Hepatocyte (in vitro differentiated cells): Measurements from ENCODE around the gene TEAD1. TPM values are rescaled to one million over a fixed set of nuclear protein-coding genes. Genes with fewer than 3 reads are reported as not detected.

Source experiments
- DNase-seq: peaks from one replicate; pipeline ENCODE4 v3.0.0-alpha.2; 2016; ENCODE audit warnings: low spot score
- H2AFZ ChIP-seq: fragments of 200-600 bp; sonication (generic); 2 replicates; pipeline ENCODE4 v1.6.0; 2016; ENCODE audit warnings: antibody characterized with exemption, mild to moderate bottlenecking
- H3K27ac ChIP-seq: fragments of 200-600 bp; sonication (generic); 2 replicates; pipeline ENCODE4 v1.5.1; 2016; ENCODE audit warnings: mild to moderate bottlenecking
- H3K27me3 ChIP-seq: fragments of 200-600 bp; sonication (generic); 2 replicates; pipeline ENCODE4 v1.6.1; 2016
- H3K36me3 ChIP-seq: fragments of 200-600 bp; sonication (generic); replicated peaks from 2 replicates; pipeline ENCODE4 v1.5.1; 2016; ENCODE audit warnings: low read depth; ENCODE audit not compliant: insufficient read depth
- H3K4me1 ChIP-seq: fragments of 200-600 bp; sonication (generic); 2 replicates; pipeline ENCODE4 v1.5.1; 2016; ENCODE audit warnings: mild to moderate bottlenecking, moderate library complexity; ENCODE audit not compliant: insufficient read depth
- H3K4me2 ChIP-seq: fragments of 200-600 bp; sonication (generic); 2 replicates; pipeline ENCODE4 v1.6.0; 2016
- H3K4me3 ChIP-seq: fragments of 200-600 bp; sonication (generic); 2 replicates; pipeline ENCODE4 v1.5.1; 2016; ENCODE audit warnings: mild to moderate bottlenecking
- H3K79me2 ChIP-seq: fragments of 200-600 bp; sonication (generic); 2 replicates; pipeline ENCODE4 v1.6.0; 2017; ENCODE audit warnings: mild to moderate bottlenecking
- H3K9me2 ChIP-seq: fragments of 200-600 bp; sonication (generic); replicated peaks from 2 replicates; pipeline ENCODE4 v1.6.0; 2017; ENCODE audit warnings: mild to moderate bottlenecking; ENCODE audit not compliant: insufficient read depth
- H3K9me3 ChIP-seq: fragments of 200-600 bp; sonication (generic); 2 replicates; pipeline ENCODE4 v1.5.1; 2016; ENCODE audit warnings: low read depth, mild to moderate bottlenecking
- H4K20me1 ChIP-seq: fragments of 200-600 bp; sonication (generic); 2 replicates; pipeline ENCODE4 v1.6.0; 2016; ENCODE audit warnings: mild to moderate bottlenecking; ENCODE audit not compliant: insufficient read depth, poor library complexity, severe bottlenecking
- CTCF ChIP-seq: fragments of 200-600 bp; sonication (generic); IDR thresholded peaks from 2 replicates; pipeline ENCODE4 v1.5.1; 2016; ENCODE audit warnings: antibody characterized with exemption, mild to moderate bottlenecking; ENCODE audit not compliant: poor library complexity
- EZH2 ChIP-seq: fragments of 200-600 bp; sonication (generic); IDR thresholded peaks from 2 replicates; pipeline ENCODE4 v1.6.1; 2016; ENCODE audit warnings: antibody characterized with exemption, mild to moderate bottlenecking, borderline replicate concordance
- EZH2phosphoT487 ChIP-seq: fragments of 200-600 bp; sonication (generic); IDR thresholded peaks from one replicate; pipeline ENCODE4 v1.6.1; 2018; ENCODE audit warnings: antibody characterized with exemption, mild to moderate bottlenecking, low read depth, moderate library complexity; ENCODE audit not compliant: unreplicated experiment, severe bottlenecking
- WGBS: methylation state at CpG from one replicate; pipeline ENCODE4 v1.1.6; 2016; ENCODE audit warnings: low lambda C conversion rate; ENCODE audit errors: missing lambda C conversion rate; 5-methylcytosine and 5-hydroxymethylcytosine counted together
- polyA plus RNA-seq: library from polyadenylated mRNA; unstranded; fragments of >200 nt; fragmentation: Nextera tagmentation; extraction: Ambion mirVana; gene quantifications from 2 replicates; pipeline ENCODE4 v1.2.1, GENCODE V29; 2016
- total RNA-seq: library from RNA; depleted of rRNA; stranded (reverse); fragments of >200 nt; gene quantifications from 2 replicates; pipeline ENCODE4 v1.2.3, GENCODE V29; 2014

TEAD1 gene
- total and polyA plus RNA-seq, 2 experiments from 2014 or later = 37.2 to 82.2 TPM

- Histone ChIP-seq H3K4me3 (no peak overlapping the region), H2AFZ (no peak overlapping the region), H3K9me2 (no peaks in the 10 kb centered on the region), H3K79me2 (peaks cover 13% of the 10 kb centered on the region), H3K27ac (no peak overlapping the region), H3K27me3 (no peaks in the 10 kb centered on the region), H4K20me1 (no peaks in the 10 kb centered on the region), H3K4me2 (no peak overlapping the region), H3K36me3 (no peaks in the 10 kb centered on the region), H3K9me3 (no peaks in the 10 kb centered on the region), H3K4me1 (no peaks in the 10 kb centered on the region)
- 81% methylated on average over 6 of the region's 6 CpGs for WGBS
- TF ChIP-seq EZH2phosphoT487 (no peak), EZH2 (no peak), CTCF (no peak)
- no peak for DNase-seq
These were observed 228.7 kb downstream of the TEAD1 start for GRCh38 chr11:12902791-12903486.

- H4K20me1 ChIP-seq = no peaks in the 10 kb centered on the region
- no peak for TF ChIP-seq EZH2
- no peak for TF ChIP-seq EZH2phosphoT487
- TF ChIP-seq CTCF = no peak
- H3K79me2 ChIP-seq = peaks cover 13% of the 10 kb centered on the region
- H3K27ac ChIP-seq = no peak overlapping the region
- H3K36me3 ChIP-seq = no peaks in the 10 kb centered on the region
- 97% methylated on average over 4 of the region's 4 CpGs for WGBS
- no peak overlapping the region for H3K4me3 ChIP-seq
- H3K9me2 ChIP-seq = no peaks in the 10 kb centered on the region
- no peak overlapping the region for H3K4me2 ChIP-seq
- H2AFZ ChIP-seq = no peak overlapping the region
- DNase-seq = no peak
- H3K27me3 ChIP-seq = no peaks in the 10 kb centered on the region
- no peaks in the 10 kb centered on the region for H3K4me1 ChIP-seq
- no peaks in the 10 kb centered on the region for H3K9me3 ChIP-seq
These were observed 231.2 kb downstream of the TEAD1 start for GRCh38 chr11:12905435-12905834.

GRCh38 chr11:12906501-12906900 lies 232.3 kb downstream of the TEAD1 start:
- no peaks in the 10 kb centered on the region for H3K36me3 ChIP-seq
- H3K4me1 ChIP-seq = no peaks in the 10 kb centered on the region
- H3K9me3 ChIP-seq = no peaks in the 10 kb centered on the region
- H3K4me3 ChIP-seq = no peak overlapping the region
- no peak for DNase-seq
- H3K9me2 ChIP-seq = no peaks in the 10 kb centered on the region
- peaks cover 13% of the 10 kb centered on the region for H3K79me2 ChIP-seq
- no peak overlapping the region for H3K4me2 ChIP-seq
- WGBS = 99% methylated on average over 4 of the region's 4 CpGs
- no peaks in the 10 kb centered on the region for H4K20me1 ChIP-seq
- no peaks in the 10 kb centered on the region for H3K27me3 ChIP-seq
- H3K27ac ChIP-seq = no peak overlapping the region
- TF ChIP-seq CTCF (no peak), EZH2phosphoT487 (no peak), EZH2 (no peak)
- H2AFZ ChIP-seq = no peak overlapping the region

- H3K36me3 ChIP-seq = no peaks in the 10 kb centered on the region
- no peak overlapping the region for H2AFZ ChIP-seq
- DNase-seq = no peak
- TF ChIP-seq CTCF (no peak), EZH2 (no peak), EZH2phosphoT487 (no peak)
- H3K4me2 ChIP-seq = no peak overlapping the region
- H3K4me1 ChIP-seq = peaks cover 7% of the 10 kb centered on the region
- H3K27ac ChIP-seq = no peak overlapping the region
- peaks cover 10% of the 10 kb centered on the region for H3K79me2 ChIP-seq
- H3K9me3 ChIP-seq = no peaks in the 10 kb centered on the region
- H3K4me3 ChIP-seq = no peak overlapping the region
- no peaks in the 10 kb centered on the region for H3K27me3 ChIP-seq
- no peaks in the 10 kb centered on the region for H4K20me1 ChIP-seq
- WGBS = 96% methylated on average over 2 of the region's 2 CpGs
- H3K9me2 ChIP-seq = no peaks in the 10 kb centered on the region
These were observed 235.7 kb downstream of the TEAD1 start for GRCh38 chr11:12909879-12910278.
